ENCODE data around the gene NLGN2. TPM values are rescaled to one million over a fixed set of nuclear protein-coding genes. Genes with fewer than 3 reads are reported as not detected.

Gene NLGN2
- total RNA-seq, 1 experiment from 2014 or later = 70.2 TPM

DNA sequence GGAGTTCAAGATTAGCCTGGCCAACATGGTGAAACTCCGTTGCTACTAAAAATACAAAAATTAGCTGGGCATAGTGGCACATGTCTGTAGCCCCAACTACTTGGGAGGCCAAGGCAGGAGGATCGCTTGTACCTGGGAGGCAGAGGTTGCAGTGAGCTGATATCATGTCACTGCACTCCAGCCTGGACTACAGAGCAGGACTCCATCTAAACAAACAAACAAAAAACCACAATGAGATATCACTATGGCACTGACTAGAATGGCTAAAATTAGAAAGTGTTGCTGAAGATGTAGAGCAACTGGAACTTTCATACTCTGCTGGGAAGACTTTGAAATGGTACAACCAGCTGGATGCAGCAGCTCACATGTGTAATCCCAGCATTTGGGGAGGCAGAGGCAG lies 33.3 kb upstream of the NLGN2 start:
- H2AK5ac ChIP-seq (ENCODE audit: insufficient read length, low read length) = no peak overlapping the region
- Mint-ChIP-seq H3K27ac (peak overlapping the region in 1 of 3 experiments; percentile 27; a peak in 1 of 7 replicates), H3K4me3 (no peak overlapping the region), H3K4me1 (peaks cover 0 to 6% of the 10 kb centered on the region in 2 experiments; a peak in 3 of 4 replicates), H3K9me3 (peaks cover 4 to 6% of the 10 kb centered on the region in 2 experiments), H3K36me3 (ENCODE audit: insufficient read depth in 1 of 3, low read depth in 3 of 3) (peaks cover 3 to 5% (median 4%) of the 10 kb centered on the region in 3 experiments; a peak in 5 of 7 replicates), H3K27me3 (ENCODE audit: low read depth) (peaks cover 16% of the 10 kb centered on the region)
- H2BK5ac ChIP-seq (ENCODE audit: insufficient read length, low read length) = no peak overlapping the region
- no peak overlapping the region for H3K56ac ChIP-seq (ENCODE audit: insufficient read length, low read depth, low read length)
- no peak overlapping the region for H2AFZ ChIP-seq (ENCODE audit: low read length)
- no peak overlapping the region for H3K27ac ChIP-seq (ENCODE audit: insufficient read length, low read depth, low read length)
- H3K4me2 ChIP-seq (ENCODE audit: insufficient read depth, insufficient read length, low read length) = no peak overlapping the region
- H3T11ph ChIP-seq (ENCODE audit: low read length) = no peak overlapping the region
- no peaks in the 10 kb centered on the region for H3K79me1 ChIP-seq (ENCODE audit: insufficient read depth, low read depth, low read length, poor library complexity, severe bottlenecking)
- no peaks in the 10 kb centered on the region for H3K27me3 ChIP-seq (ENCODE audit: insufficient read depth, low read length)
- no peak overlapping the region for H2BK12ac ChIP-seq (ENCODE audit: insufficient read length, low read depth, low read length)
- H4K20me1 ChIP-seq (ENCODE audit: control insufficient read depth, insufficient read depth, insufficient read length) = no peaks in the 10 kb centered on the region
- no CpG with 5 or more reads among the region's 2 CpGs for WGBS (ENCODE audit: extremely low coverage, insufficient read length, low lambda C conversion rate)
- H3K14ac ChIP-seq (ENCODE audit: insufficient read depth, low read length) = no peak overlapping the region
- H4K5ac ChIP-seq (ENCODE audit: insufficient read length, low read depth, low read length) = no peak overlapping the region
- no peak overlapping the region for H4K91ac ChIP-seq (ENCODE audit: insufficient read length, low read depth, low read length)
- no peak overlapping the region for H2BK15ac ChIP-seq (ENCODE audit: low read depth, low read length)
- H3K4ac ChIP-seq (ENCODE audit: low read depth, low read length) = no peak overlapping the region
- H4K8ac ChIP-seq (replicated peaks; ENCODE audit: insufficient read length, low read depth, low read length) = no peak overlapping the region
- H3K79me2 ChIP-seq (ENCODE audit: insufficient read depth, low read length) = no peaks in the 10 kb centered on the region
- H2BK20ac ChIP-seq (ENCODE audit: low read depth, low read length, poor library complexity, severe bottlenecking) = no peak overlapping the region
- H3K18ac ChIP-seq (ENCODE audit: insufficient read length, low read depth, low read length) = no peak overlapping the region
- H2BK120ac ChIP-seq (ENCODE audit: low read depth, low read length, poor library complexity, severe bottlenecking) = no peak overlapping the region
- no peaks in the 10 kb centered on the region for H3K9me3 ChIP-seq (ENCODE audit: control insufficient read depth, low read depth, low read length)
- no peak overlapping the region for H3K23ac ChIP-seq (ENCODE audit: insufficient read length, low read depth, low read length)
- H3K9ac ChIP-seq (ENCODE audit: extremely low read depth, insufficient read length, low read length) = no peak overlapping the region
- H3K4me1 ChIP-seq (ENCODE audit: insufficient read depth, low read length) = no peaks in the 10 kb centered on the region
- TF ChIP-seq, protein P1, sequence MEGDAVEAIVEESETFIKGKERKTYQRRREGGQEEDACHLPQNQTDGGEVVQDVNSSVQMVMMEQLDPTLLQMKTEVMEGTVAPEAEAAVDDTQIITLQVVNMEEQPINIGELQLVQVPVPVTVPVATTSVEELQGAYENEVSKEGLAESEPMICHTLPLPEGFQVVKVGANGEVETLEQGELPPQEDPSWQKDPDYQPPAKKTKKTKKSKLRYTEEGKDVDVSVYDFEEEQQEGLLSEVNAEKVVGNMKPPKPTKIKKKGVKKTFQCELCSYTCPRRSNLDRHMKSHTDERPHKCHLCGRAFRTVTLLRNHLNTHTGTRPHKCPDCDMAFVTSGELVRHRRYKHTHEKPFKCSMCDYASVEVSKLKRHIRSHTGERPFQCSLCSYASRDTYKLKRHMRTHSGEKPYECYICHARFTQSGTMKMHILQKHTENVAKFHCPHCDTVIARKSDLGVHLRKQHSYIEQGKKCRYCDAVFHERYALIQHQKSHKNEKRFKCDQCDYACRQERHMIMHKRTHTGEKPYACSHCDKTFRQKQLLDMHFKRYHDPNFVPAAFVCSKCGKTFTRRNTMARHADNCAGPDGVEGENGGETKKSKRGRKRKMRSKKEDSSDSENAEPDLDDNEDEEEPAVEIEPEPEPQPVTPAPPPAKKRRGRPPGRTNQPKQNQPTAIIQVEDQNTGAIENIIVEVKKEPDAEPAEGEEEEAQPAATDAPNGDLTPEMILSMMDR (conservative IDR thresholded peaks at IDR 0.05) = no peak
- no peaks in the 10 kb centered on the region for H3K23me2 ChIP-seq (ENCODE audit: insufficient read length, low read depth, low read length, poor library complexity, severe bottlenecking)
- no peak for DNase-seq
